Type B pancreatic cell (in vitro differentiated cells): ENCODE data around the gene CCDC195. TPM values are rescaled to one million over a fixed set of nuclear protein-coding genes. Genes with fewer than 3 reads are reported as not detected.
"Not testable (repeated sequence)": the region's sequence is repeated elsewhere in the genome, so short reads cannot be mapped to it uniquely, and the experiment has no call there.

Experiments
- DNase-seq: peaks from one replicate; pipeline ENCODE4 v3.0.0; 2021; ENCODE audit warnings: mixed read lengths; ENCODE audit not compliant: unreplicated experiment; ENCODE audit errors: extremely low spot score
- H3K27ac Mint-ChIP-seq: 2 replicates; pipeline ENCODE4 v1.8.0; 2021; ENCODE audit warnings: mild to moderate bottlenecking, mixed read lengths
- H3K27me3 Mint-ChIP-seq: 2 replicates; pipeline ENCODE4 v1.8.0; 2021; ENCODE audit warnings: mixed read lengths
- H3K36me3 Mint-ChIP-seq: 2 replicates; pipeline ENCODE4 v1.8.0; 2021; ENCODE audit warnings: mixed read lengths
- H3K4me1 Mint-ChIP-seq: one replicate; pipeline ENCODE4 v1.8.0; 2021; ENCODE audit warnings: mixed read lengths; ENCODE audit not compliant: unreplicated experiment
- H3K4me3 Mint-ChIP-seq: 2 replicates; pipeline ENCODE4 v1.8.0; 2021; ENCODE audit warnings: mild to moderate bottlenecking, mixed read lengths
- H3K9me3 Mint-ChIP-seq: 2 replicates; pipeline ENCODE4 v1.8.0; 2021; ENCODE audit warnings: mixed read lengths
- total RNA-seq: library from RNA; stranded (reverse); gene quantifications from 2 replicates; pipeline ENCODE4 v1.2.1, GENCODE V29; 2021; ENCODE audit warnings: low replicate concordance
- TF ChIP-seq, protein P1 (sequence below): fragments of 200-600 bp; sonication (generic); conservative IDR thresholded peaks from 2 replicates; pipeline ENCODE4 v1.5.0; 2021; ENCODE audit warnings: antibody characterized with exemption, mild to moderate bottlenecking

The CCDC195 gene
- total RNA-seq, 1 donor from 2014 or later = not detected

DNA sequence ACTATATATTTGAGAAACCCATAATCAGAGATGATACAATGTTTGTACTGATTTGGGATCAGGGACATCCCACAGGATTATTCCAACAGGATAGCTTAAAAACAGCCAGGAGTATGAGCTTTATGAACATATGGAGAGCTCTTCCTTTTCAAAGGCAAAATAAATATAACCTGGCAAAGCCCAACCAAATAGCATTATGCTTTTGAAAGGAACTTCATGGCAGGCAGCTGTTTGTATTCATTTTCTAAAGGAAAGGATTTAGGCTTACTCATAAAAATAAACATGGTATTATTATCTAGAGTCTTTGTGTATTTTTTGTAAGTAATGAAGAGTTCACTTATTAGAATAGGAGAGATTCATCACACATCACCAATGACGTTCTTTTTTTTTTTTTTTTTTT, 44.4 kb downstream of the CCDC195 start:
- Mint-ChIP-seq H3K9me3 (no peaks in the 10 kb centered on the region), H3K4me1 (no peaks in the 10 kb centered on the region), H3K27me3 (no peaks in the 10 kb centered on the region), H3K36me3 (peaks cover 4% of the 10 kb centered on the region), H3K4me3 (no peak overlapping the region), H3K27ac (no peak overlapping the region)
- DNase-seq = no peak
- TF ChIP-seq, protein P1, sequence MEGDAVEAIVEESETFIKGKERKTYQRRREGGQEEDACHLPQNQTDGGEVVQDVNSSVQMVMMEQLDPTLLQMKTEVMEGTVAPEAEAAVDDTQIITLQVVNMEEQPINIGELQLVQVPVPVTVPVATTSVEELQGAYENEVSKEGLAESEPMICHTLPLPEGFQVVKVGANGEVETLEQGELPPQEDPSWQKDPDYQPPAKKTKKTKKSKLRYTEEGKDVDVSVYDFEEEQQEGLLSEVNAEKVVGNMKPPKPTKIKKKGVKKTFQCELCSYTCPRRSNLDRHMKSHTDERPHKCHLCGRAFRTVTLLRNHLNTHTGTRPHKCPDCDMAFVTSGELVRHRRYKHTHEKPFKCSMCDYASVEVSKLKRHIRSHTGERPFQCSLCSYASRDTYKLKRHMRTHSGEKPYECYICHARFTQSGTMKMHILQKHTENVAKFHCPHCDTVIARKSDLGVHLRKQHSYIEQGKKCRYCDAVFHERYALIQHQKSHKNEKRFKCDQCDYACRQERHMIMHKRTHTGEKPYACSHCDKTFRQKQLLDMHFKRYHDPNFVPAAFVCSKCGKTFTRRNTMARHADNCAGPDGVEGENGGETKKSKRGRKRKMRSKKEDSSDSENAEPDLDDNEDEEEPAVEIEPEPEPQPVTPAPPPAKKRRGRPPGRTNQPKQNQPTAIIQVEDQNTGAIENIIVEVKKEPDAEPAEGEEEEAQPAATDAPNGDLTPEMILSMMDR = no peak

- TF ChIP-seq, protein P1 = no peak
- Mint-ChIP-seq H3K36me3 (peaks cover 4% of the 10 kb centered on the region), H3K9me3 (no peaks in the 10 kb centered on the region), H3K4me3 (no peak overlapping the region), H3K27me3 (no peaks in the 10 kb centered on the region), H3K27ac (no peak overlapping the region), H3K4me1 (no peaks in the 10 kb centered on the region)
- no peak for DNase-seq
Observed at GRCh38 chr2:224670203-224670602, 46.0 kb downstream of the CCDC195 start.

GRCh38 chr2:224669449-224669848, 46.7 kb downstream of the CCDC195 start:
- Mint-ChIP-seq H3K9me3 (no peaks in the 10 kb centered on the region), H3K36me3 (peaks cover 4% of the 10 kb centered on the region), H3K4me1 (no peaks in the 10 kb centered on the region), H3K27me3 (no peaks in the 10 kb centered on the region), H3K27ac (no peak overlapping the region), H3K4me3 (no peak overlapping the region)
- DNase-seq = no peak
- TF ChIP-seq, protein P1 = no peak

DNA sequence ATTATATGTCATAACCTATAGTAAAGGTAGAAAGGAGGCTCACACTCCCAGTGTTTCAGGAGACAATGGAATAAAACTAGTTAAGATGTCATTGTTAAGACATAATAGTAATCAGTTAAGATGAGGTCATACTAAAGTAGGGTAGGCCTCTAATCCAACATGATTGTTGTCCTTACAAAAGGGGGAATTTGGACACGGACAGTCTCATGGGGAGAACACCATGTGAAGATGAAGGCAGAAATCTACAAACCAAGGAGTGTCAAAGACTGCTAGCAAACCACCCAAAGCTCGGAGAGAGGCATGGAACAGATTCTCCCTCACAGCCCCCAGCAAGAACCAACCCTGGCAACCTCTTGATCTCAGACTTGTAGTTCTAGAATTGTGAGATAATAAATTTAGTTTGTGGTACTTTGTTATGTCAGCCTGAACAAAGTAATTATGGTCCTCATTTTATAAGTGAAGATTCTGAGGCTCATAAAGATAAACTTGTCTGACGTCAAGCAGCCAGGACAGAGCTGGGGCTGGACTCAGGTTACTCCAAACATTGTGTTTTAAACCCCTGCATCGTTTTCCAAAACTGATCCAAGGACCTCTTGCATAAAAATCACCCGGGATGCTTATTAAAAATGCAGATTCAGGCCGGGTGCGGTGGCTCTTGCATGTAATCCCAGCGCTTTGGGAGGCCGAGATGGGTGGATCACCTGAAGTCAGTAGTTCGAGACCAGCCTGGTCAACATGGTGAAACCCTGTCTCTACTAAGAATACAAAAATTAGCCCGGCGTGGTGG, 47.8 kb downstream of the CCDC195 start:
- Mint-ChIP-seq H3K4me3 (peak overlapping the region; percentile 51), H3K9me3 (peaks cover 3% of the 10 kb centered on the region), H3K27me3 (no peaks in the 10 kb centered on the region), H3K36me3 (no peaks in the 10 kb centered on the region), H3K4me1 (no peaks in the 10 kb centered on the region), H3K27ac (peak overlapping the region; percentile 35)
- TF ChIP-seq, protein P1 = no peak
- DNase-seq = no peak

DNA sequence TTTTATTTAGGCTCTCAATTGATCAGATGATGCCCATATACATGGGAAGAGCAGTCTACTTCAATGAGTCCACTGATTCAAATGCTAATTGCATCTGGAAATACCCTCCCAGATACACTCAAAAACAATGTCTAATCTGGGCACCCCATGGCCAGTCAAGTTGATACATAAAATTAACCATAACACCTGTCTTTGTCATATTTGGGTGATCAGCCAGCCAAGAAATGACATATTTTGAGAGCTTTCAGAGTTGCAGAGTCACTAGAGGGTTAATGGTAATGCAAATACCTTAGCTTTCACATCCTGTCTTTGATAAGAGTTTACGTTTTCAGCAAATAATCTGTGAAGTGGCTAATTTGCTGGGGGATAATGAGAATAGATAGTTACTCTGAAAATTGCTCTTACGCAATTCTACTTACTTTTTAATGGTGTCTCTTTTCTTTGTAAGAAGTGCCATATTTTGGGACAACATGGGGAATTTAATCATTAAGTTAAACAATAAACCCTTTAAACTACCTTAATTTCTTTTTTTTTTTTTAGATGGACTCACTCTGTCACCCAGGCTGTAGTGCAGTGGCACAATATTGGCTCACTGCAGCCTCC, 49.1 kb downstream of the CCDC195 start:
- DNase-seq = no peak
- TF ChIP-seq, protein P1 = no peak
- Mint-ChIP-seq H3K27ac (no peak overlapping the region), H3K4me3 (no peak overlapping the region), H3K9me3 (peaks cover 4% of the 10 kb centered on the region), H3K36me3 (no peaks in the 10 kb centered on the region), H3K4me1 (no peaks in the 10 kb centered on the region), H3K27me3 (no peaks in the 10 kb centered on the region)

DNA sequence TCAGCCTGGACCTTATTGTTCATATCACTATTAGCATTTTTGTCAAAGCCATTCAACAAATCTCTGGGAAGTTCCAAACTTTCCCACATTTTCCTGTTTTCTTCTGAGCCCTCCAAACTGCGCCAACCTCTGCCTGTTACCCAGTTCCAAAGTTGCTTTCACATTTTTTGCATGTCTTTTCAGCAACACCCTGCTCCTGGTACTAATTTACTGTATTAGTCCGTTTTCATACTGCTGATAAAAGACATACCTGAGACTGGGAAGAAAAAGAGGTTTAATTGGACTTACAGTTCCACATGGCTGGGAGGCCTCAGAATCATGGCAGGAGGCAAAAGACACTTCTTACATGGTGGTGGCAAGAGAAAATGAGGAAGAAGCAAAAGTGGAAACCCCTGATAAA, 52.8 kb downstream of the CCDC195 start:
- not testable (repeated sequence) for DNase-seq, H3K4me1 Mint-ChIP-seq, H3K4me3 Mint-ChIP-seq, H3K27ac Mint-ChIP-seq, H3K27me3 Mint-ChIP-seq, H3K36me3 Mint-ChIP-seq, H3K9me3 Mint-ChIP-seq

DNA sequence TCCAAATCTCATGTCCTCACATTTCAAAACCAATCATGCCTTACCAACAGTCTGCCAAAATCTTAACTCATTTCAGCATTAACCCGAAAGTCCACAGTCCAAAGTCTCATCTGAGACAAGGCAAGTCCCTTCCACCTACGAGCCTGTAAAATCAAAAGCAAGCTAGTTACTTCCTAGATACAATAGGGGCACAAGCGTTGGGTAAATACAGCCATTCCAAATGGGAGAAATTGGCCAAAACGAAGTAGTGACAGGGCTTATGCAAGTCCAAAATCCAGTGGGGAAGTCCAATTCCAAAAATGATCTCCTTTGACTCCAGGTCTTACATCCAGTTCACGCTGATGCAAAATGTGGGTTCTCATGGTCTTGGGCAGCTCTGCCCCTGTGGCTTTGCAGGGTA, 54.5 kb downstream of the CCDC195 start:
- H3K9me3 Mint-ChIP-seq, H3K4me1 Mint-ChIP-seq, H3K36me3 Mint-ChIP-seq, H3K4me3 Mint-ChIP-seq, DNase-seq, H3K27me3 Mint-ChIP-seq, H3K27ac Mint-ChIP-seq: not testable (repeated sequence)
